ENCODE data around the gene HCN4.

DNA sequence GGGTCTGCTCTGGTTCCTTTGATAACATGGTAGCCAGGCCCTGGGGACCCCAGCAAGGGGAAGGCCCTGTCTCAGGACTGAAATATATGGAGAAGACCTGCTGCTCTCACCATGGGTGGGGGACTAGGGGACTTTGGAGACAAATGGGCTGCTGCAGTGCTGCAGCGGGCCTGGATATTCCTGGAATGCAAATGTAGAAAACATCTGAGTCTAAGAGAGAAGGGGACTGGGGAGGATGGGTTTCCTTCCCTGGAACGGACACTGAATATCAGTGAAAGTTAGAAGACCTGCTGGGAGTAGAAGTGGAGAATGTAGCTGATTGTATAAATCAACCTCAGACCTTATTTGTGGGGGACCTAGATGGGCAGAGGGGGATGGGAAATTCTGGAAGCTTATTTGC, 3.1 kb upstream of the HCN4 start:
- TF ChIP-seq, protein P1, sequence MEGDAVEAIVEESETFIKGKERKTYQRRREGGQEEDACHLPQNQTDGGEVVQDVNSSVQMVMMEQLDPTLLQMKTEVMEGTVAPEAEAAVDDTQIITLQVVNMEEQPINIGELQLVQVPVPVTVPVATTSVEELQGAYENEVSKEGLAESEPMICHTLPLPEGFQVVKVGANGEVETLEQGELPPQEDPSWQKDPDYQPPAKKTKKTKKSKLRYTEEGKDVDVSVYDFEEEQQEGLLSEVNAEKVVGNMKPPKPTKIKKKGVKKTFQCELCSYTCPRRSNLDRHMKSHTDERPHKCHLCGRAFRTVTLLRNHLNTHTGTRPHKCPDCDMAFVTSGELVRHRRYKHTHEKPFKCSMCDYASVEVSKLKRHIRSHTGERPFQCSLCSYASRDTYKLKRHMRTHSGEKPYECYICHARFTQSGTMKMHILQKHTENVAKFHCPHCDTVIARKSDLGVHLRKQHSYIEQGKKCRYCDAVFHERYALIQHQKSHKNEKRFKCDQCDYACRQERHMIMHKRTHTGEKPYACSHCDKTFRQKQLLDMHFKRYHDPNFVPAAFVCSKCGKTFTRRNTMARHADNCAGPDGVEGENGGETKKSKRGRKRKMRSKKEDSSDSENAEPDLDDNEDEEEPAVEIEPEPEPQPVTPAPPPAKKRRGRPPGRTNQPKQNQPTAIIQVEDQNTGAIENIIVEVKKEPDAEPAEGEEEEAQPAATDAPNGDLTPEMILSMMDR (conservative IDR thresholded peaks at IDR 0.05 in 1 of 2, IDR thresholded peaks at IDR 0.05 in 1 of 2; ENCODE audit: low read depth in 1 of 2, low read length in 2 of 2), result no peak
- TF ChIP-seq EZH2 (IDR thresholded peaks at IDR 0.05; ENCODE audit: low read length, missing control alignments), result no peak
